GM21390 (cell line): ENCODE results near the gene MAGEA12.
A peak's percentile ranks its signal among the peaks of the same experiment; 100 is the strongest.
"Not testable (repeated sequence)": the region's sequence is repeated elsewhere in the genome, so short reads cannot be mapped to it uniquely, and the experiment has no call there.

Experiments
- ATAC-seq: cut with Tn5 transposase; IDR thresholded peaks from one replicate; pipeline ENCODE4 v1.9.1; 2021; ENCODE audit not compliant: unreplicated experiment

The MAGEA12 gene

DNA sequence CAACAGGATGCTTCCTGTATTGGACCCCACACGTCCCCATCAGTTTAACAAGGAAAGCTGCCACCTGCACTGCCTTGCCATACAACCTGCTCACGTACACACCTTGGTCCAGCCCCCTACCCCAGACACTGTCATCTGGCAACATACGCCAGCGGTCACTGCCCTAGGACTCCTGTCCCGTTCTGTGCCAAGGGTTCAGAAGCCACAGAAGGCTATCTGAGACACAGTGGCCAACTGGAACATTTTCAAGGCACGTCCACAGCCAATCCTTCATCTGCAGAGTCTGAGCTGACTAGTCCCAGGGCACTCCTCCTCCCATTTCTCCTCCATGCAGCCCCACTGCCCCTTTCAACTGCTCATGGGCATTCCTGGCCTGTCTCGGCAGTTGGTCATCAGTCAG lies 28.0 kb downstream of the MAGEA12 start:
- not testable (repeated sequence) for ATAC-seq

DNA sequence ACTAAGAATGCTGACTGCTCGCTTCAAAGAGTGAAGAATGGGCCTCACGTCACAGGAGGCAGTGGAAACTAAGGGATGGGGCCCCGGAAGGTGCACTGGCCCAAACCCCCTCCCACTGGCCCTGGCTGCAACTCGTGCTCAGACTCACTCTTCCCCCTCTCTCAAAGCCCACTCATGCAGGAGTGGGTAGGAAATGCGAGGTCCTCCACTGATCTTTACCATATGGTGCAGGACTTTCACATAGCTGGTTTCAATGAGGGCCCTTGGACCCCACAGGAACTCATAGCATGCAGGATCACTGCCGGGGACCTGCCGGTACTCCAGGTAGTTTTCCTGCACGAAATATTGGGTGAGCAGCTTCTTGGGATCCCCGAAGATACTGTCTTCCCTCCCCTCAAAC lies 33.0 kb downstream of the MAGEA12 start:
- not testable (repeated sequence) for ATAC-seq

DNA sequence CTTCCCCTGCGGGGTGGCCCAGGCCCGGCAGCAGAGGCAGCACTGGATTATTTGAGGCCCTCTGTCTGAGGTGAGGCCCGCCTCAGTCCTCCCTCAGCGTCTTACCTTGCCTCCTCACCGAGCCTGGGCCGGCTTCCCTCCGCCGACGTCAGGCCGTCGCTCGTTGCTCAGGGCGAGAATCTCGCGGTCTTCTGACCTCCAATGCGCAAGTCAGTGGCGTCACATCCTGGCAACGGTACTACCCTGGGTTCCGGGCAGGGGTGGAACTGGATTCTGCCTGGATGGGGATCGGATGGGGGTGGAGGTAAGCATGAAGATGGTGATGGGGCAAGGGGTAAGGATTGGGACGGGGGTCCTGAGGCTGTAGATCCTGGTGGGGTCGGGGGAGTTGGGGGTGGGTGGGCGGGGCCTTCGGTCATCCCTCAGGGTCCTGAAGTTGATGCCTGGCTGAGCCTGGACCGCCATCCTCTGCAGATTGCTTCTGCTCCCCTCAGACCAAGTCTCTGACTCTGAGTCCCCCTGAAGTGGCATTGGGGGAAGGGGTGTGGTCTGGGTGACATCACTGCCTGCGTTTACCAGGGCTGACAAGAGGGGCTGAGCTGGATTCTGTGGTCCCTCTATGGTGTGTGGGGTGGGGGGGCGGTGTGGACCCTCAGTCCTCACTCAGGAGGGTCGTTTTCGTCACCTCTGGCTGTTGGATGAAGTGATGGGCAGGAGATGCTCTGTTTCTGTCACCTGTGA lies 36.2 kb downstream of the MAGEA12 start, which contains the start of gene MAGEA6:
TSS of gene MAGEA6 (minus strand) at position 141 of the 741 bp plus-strand sequence. CDS start 2,039 bp downstream, outside the sequence.
- ATAC-seq, result not testable (repeated sequence)

- ATAC-seq, result peak; percentile 71
Observed at GRCh38 chrX:152787062-152787461, 53.5 kb downstream of the MAGEA12 start.
